NCI-H1417 treated with DMSO at 0.1 percent for 48 hours (cell line): ENCODE data around the gene SPATA32.
A peak's percentile ranks its signal among the peaks of the same experiment; 100 is the strongest.
"Not testable (repeated sequence)": the region's sequence is repeated elsewhere in the genome, so short reads cannot be mapped to it uniquely, and the experiment has no call there.

Experiments
- DNase-seq: peaks from one replicate; lab custom pipeline; 2025; lab: John Stamatoyannopoulos, UW

The SPATA32 gene

DNA sequence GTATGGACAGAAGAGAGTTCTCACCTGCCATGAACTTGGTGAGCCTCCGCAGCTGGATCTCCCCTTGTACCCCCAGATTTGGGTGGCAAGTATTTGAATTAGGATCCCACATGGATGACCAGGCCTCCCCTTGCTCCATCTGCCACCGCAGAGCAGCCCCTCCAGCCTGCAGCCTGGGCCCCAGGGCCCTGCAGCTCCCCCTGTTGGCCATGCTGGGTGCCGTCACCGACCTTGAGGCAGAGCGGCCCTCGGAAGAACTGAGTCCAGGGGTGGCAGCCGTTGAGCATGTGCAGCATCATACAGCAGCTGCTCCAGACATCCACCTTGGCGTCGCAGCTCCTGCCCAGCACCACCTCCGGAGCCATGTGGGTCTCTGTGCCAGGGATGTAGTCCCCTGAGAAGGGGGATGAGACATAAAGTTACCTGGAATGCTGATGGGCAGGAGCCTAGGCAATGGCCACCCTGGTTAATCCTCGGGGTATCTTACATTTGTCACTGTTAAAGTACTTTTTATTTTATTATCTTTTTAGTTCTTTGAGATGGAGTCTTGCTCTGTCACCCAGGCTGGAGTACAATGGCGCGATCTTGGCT lies 9.0 kb upstream of the SPATA32 start:
- DNase-seq = no peak

- no peak for DNase-seq
Measured at GRCh38 chr17:45269912-45270311, 8.0 kb upstream of the SPATA32 start.

GRCh38 chr17:45267436-45268055 lies 5.7 kb upstream of the SPATA32 start:
- no peak for DNase-seq

DNA sequence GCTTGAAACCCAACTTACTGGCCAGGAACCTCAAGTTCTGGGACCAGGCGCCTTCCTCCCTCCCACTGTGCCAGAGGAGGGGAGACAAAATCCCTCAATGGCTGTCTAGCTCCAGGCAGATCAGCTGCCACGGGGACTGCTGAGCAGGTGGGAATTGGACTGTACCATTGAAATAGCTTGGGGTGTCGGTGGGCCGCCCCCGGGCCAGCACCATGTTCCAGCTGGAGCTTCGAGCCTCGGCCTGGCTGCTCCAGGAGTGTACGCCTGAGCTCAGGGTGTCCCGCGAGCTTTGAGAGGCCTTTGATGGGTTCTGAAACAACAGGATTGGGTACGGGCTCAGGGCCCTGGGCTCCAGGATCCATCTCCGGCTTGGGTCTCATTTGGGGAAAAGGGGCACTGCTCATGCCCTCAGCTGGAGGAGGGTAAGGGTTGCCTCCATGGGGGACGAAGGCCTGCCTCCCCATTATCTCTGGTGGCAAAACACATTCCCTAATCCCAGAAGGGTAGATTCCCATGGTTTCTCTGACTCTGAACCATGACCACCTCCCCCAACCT lies 4.6 kb upstream of the SPATA32 start:
- no peak for DNase-seq

- DNase-seq = no peak
Measured at GRCh38 chr17:45265821-45266220, 3.9 kb upstream of the SPATA32 start.

DNA sequence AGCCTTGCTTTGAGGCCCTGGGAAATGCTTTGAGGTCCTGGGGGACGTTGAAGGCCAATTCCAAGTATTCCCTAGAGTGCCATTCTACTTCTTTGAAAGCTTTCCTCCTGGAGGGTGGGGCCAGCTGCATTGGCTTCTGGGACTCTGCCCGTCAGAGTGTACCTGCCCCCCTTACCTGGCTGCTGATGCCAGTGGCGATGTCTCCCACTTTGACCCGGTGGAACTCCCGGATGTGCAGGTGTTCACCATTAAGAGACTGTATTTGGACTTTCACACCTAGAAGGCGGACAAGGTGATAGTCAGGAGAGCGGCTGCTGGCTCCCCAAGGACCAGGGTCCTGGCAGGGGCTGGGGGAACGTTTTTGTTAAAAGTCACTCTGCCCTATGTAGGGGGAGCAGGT lies 3.1 kb upstream of the SPATA32 start:
- no peak for DNase-seq

DNA sequence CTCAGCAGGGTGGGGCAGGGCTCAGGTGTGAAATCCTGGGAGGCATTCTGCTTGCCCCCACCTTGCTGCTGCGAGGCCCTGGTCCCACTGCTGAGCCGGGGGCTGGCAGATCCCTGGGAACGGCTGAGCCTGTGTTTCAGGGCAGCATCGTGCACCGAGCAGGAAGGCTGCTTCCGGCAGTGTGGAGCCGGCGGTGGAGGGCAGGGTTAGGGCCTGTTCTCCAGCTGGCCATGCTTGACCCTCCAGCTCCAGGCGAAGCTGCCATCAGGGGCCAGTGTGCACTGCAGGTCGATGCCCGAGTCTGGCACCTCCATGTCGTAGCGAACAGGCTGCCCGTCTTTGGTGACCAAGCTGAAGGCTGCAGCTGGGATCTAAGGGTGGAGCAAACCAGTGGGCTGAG lies 2.5 kb upstream of the SPATA32 start:
- DNase-seq = no peak

DNA sequence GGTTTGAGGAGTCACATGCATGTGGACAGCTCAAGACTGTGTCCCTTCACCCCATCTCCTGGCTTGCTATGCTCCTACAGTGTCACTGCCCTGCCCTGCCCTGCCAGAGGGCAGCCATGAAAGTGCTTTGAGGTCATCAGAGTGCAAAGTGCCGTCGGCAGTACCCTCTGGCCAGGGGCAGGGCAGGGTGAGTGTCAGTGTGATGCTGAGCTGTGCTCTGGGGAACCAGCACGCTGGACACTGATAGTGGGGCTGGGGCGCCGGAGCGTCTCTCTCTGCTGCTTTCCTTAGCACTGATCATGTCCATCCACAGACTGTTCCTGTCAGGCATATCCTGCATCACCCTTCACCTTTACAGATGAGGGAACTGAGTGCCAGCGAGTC lies 1.6 kb upstream of the SPATA32 start:
- no peak for DNase-seq

DNA sequence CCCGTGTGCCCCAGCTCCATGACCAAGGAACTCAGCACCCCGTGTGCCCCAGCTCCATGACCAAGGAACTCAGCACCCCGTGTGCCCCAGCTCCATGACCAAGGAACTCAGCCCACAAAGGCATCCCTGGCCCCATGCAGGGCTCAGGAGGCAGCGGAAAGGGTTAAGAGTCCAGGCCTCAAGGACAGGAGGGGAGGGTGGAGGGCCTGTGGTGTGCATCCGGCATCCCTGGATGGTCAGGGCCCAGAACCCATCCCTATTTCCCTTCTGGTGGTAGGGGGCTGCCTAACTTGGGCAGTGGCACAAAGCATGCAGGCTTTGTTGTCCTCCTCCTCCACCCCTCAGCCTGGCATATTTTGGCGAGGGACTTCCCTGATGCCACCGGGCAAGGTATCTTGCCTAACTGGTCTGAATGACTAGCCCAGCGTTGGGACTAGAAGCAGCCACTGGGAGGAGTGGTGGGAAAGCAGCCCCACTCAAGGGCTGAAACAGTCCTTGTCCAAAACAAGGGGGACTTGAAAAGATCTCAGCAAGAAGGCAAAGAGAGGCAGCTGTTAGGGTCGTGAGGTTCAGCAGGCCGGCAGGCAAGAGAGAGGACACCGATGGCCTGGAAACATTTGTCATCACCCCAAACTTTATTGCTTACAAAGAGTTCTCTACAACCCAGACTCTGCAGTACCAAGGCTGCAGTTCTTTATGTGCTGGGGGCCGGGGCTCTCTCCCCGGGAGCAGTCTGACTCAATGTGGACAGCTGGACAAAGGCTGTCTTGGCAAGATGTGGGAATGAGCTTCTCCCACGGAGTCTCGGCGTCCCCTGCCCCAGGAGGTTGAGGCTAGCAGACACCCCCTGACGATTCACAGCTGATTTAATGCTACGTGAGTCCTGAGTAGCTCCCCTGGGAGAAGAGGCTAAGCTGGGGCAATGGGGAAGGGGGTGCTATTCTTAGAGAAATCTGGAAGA lies 902 bp upstream of the SPATA32 start:
- DNase-seq = no peak

DNA sequence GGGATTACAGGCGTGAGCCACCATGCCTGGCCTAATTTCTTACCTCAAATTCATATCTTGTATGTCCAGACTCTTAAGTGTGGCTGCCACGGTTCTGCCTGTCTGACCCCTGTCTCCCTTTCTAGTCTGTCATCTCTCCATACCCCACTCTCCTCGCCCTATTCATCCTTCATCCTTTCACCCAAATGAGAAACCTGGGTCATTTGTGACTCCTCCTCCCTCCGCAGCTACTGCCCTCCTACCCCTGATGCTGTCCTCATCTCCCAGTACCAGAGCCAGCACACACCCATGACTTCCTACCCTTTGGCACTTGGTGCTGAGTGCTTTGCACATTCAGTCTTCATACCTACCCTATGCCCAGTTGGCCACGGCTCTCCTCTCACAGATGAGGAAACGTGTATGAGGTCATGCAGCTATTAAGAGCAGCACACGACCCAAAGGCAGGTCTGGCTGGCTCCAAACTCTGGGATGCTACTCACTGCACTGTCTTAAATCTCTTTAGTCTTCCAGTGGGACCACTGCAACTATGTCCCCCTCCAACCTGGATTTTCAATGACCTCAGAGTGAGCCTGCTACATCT lies 1.6 kb downstream of the SPATA32 start:
- no peak for DNase-seq

DNA sequence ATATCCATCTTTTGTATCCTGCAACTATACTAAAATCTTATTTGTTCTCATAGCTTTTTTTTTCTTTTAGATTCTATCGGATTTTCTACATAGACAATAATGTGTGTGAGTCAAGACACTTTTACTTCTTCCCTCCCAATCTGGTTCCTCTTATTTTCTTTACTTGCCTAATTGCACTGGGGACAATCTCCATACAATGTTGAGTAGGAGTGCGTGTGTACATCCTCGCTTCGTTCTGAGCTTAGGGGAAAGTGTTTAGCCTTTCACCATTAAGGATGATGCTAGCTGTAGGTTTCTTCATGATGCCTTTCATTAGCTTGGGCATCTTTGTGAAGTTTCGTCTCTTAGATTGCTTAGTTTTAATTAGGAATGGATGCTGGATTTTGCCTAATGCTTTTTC lies 2.9 kb downstream of the SPATA32 start:
- DNase-seq = no peak

DNA sequence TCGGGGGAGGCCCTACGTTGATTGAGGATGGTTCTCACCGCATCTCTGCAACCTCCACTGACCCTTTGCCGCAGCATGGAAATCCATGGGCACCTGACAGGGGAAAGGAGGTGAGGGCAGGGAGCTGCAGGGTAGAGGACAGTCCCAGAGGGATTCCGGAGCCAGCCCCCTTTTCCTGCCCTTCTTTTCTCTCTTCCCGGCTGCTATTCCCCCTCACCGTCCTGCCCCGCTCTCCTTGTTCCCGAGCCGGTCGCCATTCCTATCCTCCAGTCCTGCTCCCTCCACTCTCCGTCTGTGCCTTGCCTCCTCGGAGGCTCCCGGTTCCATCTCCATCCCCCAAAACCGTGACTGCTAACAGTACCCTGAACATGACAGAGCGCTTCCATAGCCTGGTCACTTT lies 4.8 kb downstream of the SPATA32 start:
- no peak for DNase-seq

DNA sequence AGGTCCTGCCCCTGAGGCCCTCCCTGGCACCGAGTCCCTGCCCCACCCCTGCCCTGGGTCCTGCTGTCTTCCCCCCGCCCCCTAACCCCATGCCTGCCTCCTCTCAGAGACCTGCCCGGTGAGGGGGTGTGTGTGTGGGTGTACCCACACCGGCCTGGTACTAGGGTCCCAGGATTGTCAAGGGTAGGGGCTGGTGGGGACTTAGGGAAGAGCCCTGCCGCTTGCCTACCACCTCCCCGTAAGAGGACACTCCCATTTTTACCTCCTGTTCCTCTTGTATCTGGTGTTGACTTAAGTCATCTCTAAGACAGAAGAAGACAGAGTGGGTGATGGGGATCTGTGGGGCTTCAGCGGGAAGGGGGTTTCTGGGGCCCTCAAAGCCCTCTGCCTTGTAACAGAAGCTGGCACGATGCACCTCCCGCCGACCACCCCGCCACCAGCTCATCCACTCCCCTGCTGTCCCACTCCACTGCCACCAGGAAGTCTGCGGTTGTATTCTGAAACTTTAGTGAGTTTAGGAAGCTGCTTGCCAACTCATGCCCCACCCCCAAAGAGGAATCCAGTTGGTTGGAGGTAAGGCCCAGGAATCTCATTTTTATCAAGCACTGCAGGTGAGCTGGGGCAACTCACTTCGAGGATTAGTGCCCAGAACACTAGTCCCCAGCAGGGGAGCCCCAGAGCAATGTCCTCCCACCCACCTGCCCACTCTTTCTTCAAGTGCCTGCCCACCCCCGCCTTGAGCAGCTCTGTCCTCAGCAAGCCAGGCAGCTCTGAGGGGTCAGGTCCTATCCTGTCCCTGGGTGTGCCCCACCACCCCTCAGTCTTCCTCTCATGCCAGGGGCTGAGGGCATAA lies 5.6 kb downstream of the SPATA32 start:
- DNase-seq = no peak

DNA sequence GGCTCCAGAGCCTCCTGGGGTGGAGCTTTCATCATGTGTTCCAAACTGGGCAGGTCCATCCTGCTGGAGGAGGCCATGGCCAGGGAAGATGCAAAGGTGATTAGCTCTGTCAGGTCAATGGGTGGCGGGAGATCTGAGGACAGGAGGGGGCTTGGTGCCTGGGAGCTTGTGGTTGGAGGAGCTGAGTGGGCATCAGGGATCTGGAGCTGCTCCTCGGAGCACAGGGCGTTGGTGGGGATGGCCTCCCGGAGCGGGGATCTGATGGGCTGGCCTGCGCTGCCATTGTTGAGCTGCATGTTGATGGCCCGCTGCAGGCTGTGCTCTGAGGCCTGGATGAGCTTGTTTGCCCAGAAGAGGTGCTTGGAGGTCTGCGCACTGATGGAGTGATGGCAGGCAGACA lies 6.5 kb downstream of the SPATA32 start:
- no peak for DNase-seq

DNA sequence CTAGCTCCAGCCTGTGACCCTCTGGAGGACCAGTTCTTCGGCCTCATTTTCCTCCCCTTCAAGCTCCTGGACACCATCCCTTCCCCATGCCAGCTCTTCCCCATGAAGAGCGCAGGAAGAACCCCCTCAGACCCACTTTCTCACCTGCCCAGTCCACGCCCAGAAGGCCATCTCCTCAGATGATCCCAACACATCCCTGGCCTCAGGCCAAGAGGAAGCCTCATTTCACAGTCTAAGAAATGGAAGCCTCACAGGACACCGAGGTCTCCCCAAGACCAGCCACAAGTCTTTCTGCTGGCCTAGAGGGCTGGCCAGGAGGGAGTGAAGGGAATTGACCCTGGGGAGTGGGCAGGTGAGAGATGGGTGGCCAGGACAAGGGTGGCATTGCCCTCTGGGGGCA lies 8.0 kb downstream of the SPATA32 start:
- no peak for DNase-seq

- DNase-seq = not testable (repeated sequence)
Measured at GRCh38 chr17:45253237-45253636, 8.7 kb downstream of the SPATA32 start.

DNA sequence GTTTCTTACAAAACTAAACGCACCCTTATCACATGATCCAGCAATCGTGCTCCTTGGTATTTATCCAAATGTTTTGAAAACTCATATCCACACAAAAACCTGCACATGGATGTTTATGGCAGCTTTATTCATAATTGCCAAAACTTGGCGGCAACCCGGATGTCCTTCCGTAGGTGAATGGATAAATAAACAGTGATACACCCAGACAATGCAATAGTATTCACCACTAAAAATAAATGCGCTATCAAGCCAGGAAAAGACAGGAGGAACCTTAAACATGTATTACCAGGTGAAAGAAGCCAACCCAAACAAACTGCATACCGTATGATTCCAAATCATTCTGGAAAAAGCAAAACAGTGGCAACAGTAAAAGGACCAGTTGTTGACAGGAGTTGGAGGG lies 10.0 kb downstream of the SPATA32 start:
- DNase-seq = no peak

DNA sequence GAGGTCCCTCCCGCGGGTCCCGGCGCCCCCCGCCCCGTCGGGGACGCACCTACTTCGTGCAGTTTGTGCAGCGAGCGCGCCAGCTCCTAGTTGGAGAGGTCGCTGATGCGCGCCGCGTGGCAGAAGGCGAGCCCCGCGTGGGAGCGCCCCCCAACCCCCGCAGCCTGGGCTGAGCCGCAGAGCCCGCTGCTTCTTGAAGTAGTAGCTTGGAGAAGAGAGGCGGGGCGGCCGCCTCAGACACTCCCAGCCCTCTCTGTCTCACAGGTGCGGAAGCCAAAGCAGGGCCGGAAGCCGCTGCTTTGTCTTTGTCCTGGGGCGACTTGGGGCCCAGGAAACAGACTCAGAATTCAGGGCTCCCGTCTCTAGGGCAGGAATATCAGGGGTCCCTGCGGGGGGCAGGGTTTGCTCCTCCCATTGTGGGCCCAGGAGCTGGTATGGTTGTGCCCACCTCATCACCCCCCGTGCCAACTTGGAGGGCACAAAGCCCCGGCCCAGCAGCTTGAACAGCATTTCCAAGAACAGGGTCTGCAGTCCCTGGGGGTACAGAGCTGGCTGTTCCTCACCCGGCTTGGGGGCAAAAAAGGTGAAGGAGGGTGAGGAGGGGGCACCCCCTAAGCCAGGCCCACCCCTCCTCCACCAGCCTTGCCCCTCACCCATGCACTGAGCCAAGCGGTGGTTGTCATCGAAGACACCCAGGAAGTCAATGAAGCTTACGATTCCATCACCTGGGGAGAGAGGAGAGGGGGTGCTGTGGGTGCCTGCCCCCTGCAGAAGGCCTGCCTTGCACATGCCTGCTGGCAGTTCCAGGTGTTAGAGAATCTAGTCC lies 13.5 kb downstream of the SPATA32 start:
- no peak for DNase-seq

GRCh38 chr17:45247429-45248131 lies 14.3 kb downstream of the SPATA32 start:
- DNase-seq = peak; percentile 60

- no peak for DNase-seq
Measured at GRCh38 chr17:45246861-45247428, 14.9 kb downstream of the SPATA32 start.
